Erythroblast (primary cell): ENCODE results near the gene DDR1.

Experiments
- GATA1 ChIP-seq: IDR thresholded peaks from 2 replicates; pipeline ENCODE4 v1.6.1; 2011; ENCODE audit warnings: low read depth, mild to moderate bottlenecking, control low read depth, low read length, moderate library complexity
- POLR2A ChIP-seq: IDR thresholded peaks from 2 replicates; pipeline ENCODE4 v1.6.1; 2011; ENCODE audit warnings: mild to moderate bottlenecking, low read length

- TF ChIP-seq POLR2A (no peak), GATA1 (no peak)
These were observed 2.6 kb downstream of the DDR1 start for GRCh38 chr6:30886897-30887255.
